NCI-H1436 (cell line): Measurements from ENCODE around the gene ZNF3.

Source experiments
- DNase-seq: peaks from one replicate; lab custom pipeline; 2025; lab: John Stamatoyannopoulos, UW

Gene ZNF3

DNA sequence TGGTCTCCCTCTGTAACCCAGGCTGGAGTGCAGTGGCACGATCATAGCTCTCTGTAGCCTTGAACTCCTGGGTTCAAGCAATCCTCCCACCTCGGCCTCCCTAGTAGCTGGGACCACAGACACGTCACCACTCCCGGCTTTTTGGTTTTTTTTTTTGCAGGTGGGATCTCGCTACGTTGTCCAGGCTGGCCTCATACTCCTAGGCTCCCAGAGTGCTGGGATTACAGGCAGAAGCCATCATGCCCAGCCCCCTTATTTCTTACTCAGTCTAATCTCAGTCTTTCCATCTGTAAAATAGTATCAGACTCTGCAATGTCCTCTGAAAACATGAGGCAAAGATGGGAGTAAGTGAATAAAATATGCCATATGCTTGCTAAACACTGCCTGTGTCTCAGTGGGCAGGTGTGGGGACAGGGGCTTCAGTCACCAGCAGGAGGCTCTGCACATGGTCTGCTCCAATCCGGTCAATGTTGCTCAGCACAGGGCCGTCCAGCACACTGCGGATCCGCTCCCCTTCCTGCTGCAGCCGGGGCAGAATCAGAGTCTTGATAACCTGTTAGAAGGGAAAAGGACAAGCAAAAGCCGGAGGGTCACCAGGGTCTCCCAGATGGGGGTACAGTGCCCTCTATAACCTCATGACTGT is 28.1 kb upstream of the ZNF3 start:
- DNase-seq, result no peak

DNA sequence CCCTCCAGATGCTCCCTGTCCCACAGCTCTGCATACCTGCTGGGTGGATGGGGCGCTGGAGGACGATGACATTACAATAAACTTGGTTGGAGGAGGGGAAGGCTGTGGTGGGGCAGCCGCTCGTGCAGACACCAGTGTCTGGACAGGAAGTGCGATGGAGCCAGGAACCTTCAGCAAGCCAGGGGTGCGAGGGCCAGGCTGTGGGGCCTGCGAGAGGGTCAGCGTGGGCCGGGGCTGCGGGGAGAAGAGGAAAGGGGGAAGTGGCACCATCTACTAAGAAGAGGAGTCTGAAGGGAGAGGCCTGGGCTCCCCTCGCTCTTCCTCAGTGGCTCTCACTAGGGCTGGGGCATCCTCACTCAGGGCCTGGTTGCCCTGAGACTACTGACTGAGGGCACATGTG is 26.4 kb upstream of the ZNF3 start:
- DNase-seq, result no peak

DNA sequence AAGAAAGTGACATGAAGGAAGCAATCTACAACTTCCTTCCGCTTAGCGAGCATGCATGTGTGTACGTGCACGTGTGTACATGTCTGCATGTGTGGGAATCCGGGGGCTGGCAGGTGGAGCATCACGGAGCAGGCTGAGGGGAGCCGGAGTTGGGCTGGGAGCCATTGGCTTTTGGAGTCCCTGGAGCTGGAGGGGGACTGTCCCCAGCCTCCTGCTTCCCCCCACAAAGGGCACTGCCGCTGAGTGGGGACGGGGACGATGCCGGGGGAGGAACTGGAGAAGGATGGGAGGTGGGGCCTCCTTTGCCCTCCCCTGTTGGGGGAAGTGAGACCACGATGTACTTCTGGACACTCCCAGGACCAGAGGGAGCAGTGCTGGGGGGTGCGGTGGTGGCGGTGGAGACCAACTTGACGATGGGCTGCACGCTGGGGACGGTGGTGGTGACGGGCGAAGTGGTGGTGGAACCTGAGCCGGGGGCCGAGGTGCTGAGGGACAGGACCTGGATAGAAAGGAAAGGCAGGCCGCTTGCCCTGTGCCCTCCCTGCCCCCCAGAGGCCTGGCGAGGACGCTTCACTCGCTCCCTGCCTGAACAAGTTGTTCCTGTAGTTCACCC is 25.7 kb upstream of the ZNF3 start:
- DNase-seq, result no peak

DNA sequence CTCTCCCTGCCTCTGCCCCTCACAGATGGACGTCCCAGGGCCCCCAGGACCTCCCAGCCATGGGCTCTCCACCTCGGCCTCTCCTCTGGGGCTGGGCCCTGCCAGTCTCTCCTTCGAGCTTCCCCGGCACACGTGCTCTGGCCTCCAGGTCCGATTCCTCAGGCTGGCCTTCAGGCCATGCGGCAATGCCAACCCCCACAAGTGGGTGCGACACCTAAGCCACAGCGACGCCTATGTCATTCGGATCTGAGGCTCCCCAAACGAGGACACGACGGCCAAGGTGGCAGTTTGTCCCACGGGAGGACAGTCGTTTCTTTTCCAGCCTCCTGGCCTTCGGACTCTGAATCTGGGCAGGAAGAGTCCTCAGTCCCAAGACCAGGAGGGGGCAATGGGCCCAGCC is 25.1 kb upstream of the ZNF3 start:
- no peak for DNase-seq

GRCh38 chr7:100105534-100105933 is 24.0 kb upstream of the ZNF3 start:
- no peak for DNase-seq

DNA sequence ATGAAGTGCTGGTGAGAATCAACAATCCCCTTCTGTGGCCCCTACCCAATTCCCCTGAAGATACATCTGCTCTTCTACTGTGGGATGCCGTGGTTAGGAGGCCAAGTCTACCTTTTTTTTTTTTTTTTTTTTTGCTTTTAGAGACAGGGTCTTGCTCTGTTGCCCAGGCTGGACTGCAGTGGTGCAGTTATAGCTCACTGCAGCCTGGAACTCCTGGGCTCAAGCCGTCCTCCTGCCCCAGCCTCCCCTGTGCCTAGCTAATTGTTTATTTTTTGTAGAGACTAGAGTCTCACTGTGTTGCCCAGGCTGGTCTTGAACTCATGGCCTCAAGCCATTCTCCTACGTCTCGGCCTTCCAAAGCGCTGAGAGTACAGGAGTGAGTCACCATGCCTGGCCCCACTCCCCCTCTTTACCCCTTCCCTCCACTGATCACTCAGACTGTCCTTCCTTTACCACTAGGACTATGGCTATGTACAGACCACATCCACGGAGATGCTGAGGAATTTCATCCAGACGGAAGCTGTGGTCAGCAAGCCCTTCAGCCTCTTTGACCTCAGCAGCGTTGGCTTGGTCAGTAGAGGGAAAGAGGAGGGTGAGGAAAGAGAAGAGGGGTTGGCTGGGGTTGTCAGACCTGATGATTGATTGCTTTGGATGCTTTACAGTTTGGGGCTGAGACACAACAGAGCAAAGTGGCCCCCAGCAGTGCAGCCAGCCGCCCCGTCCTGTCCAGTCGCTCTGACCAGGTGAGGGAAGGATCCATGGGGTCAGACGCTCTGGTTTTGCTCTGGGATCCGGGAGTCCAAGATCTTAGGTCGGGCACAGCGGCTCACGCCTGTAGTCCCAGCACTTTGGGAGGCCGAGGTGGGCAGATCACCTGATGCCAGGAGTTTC is 21.7 kb upstream of the ZNF3 start:
- no peak for DNase-seq

DNA sequence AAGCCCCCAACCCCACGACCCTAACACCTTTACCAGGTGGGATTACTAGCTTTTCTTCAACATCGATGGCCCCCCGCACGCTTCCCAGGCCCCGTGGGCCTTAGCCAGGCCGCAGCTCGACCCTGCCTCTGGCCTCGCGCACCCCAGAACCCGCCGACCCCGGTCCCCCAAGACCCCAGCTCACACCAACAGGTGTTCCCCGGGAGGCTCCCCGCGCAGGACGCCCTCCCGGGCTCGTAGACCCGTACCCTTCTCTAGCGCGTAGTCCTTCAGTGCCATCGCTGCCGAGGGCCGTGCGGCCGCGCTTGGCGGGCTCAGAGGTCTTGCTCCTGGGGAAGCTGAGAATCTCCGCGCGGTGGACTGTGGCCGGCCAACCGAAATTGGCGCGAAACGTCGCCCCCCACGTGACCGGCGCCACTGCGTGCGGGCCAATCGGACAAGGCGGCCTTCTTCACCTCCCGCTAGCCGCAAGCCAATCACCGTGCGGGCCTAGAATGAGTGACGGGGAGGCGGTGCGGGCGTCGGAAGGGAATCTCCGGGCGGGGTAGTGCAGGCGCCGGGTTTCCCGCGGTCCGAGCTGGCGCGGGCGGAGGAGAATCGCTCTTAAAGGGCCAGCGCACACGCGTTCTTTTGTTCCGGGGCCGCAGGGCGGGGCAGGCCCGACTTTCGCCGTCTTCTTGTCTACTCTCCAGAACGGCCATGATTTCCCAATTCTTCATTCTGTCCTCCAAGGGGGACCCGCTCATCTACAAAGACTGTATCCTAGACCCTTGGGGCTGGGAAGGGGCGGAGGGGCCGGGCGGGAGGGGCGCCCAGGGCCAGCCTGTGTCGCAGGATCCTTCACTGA is 19.7 kb upstream of the ZNF3 start, which contains the start of the genes AP4M1 and MCM7:
TSS of gene AP4M1 (plus strand) at position 628 of the 847 bp plus-strand sequence. CDS start at position 700, 72 bp downstream.
TSS of gene MCM7 (minus strand) at position 382 of the 847 bp plus-strand sequence. CDS start at position 279, 103 bp downstream.
- DNase-seq, result peak; percentile 98

DNA sequence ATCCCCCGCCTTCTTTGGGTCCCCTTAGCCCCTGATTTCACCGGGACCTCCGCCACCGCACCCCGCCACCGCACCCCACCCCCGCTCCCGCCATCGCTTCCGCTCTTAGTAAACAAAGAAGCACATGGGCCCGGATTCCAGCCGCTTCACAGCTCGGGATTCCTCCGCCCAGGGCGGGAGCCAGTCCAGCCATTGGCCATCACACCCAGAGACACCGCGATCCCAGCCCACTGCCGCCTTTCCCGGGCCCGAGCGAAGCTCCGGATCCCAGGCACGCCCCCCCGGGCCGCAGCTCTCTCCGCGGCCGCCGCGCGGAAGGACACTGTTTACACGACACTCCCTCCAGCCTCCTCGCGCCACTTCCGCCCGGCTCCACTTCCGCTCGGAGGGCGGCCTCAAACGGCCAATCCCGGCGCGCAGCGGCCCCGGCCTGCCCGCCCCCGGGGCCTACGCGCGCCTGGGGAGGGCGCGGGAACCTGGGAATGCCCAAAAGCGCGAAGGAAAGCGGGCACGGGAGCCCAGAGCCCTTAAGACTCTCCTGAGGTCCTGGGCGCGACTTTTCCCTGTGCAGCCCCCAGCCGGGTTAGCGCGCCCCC is 19.0 kb upstream of the ZNF3 start:
- DNase-seq, result peak; percentile 90

DNA sequence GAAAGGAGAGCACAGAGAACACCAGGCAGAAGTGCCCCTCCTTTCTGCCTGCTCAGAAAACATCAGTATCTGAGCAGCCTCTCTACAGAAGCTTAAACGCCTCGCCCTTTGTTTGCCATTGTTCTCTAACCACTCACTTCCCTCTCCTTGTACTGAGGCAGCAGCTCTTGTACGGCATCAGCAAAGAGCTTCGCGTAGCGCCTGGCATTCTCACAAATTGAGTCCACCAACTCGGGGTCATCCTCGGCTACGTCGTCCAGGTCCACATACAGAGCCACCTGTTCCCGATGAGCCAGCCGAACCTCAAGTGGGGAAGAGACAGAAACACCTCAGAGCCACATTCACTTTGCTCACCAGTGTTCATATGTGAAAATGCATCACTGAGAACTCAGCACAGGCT is 17.9 kb upstream of the ZNF3 start:
- no peak for DNase-seq

GRCh38 chr7:100098913-100099312 is 17.4 kb upstream of the ZNF3 start:
- no peak for DNase-seq

DNA sequence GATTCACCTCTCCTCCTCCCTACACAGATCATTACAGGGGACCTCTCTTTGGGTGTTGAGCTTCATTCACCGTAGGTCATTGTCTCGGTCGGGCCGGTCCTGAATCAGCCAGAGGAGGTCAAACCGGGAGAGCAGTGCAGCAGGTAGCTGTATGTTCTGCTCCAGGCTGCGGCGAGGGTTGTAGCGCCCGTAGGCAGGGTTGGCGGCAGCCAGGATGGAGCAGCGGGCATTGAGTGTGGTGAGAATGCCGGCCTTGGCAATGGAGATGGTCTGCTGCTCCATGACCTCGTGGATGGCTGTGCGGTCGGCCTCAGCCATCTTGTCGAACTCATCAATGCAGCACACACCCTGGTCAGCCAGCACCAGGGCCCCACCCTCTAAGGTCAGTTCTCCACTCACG is 14.2 kb upstream of the ZNF3 start:
- DNase-seq, result no peak

- DNase-seq, result no peak
Measured at GRCh38 chr7:100095289-100095688, 13.8 kb upstream of the ZNF3 start.

GRCh38 chr7:100093925-100094486 is 12.5 kb upstream of the ZNF3 start:
- DNase-seq, result no peak

DNA sequence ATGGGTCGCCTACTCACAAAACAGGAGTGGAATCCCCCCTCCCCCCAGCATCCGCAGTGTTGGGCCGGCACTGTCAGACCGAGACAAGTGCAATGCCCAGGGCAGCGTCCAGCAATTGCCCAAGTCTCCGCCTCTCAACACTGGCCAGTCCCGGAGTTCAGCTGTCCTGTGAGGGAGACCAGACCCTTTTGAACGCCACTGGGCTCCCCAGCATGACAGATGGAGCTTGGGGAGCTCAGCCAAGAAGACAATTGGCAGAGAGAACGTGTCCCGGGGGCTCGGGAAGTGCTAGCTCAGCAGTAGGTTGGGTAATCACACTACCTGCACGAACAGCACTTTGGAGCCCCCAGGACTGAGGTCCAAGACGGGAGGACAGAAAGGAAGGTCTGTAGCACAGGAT is 12.0 kb upstream of the ZNF3 start:
- no peak for DNase-seq

DNA sequence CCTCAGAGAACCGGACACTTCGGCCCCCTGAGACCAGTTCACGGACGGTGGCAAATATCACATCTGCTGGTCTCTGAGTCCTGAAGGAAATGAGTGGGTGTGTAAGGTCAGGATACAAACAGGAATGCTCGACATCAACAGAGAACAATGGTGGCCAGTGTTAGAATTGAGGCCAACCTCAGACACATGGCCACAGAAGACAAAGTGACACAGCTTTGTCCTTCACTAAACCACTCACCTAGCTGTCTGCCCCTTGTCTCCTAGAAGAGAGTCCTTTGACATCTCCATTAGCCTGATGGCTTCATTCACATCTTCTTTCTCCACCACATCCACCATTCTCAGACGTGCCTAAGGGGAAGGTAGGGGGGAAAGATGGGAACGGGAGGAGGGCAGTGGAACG is 11.5 kb upstream of the ZNF3 start:
- no peak for DNase-seq

- no peak for DNase-seq
Measured at GRCh38 chr7:100091411-100092181, 10.1 kb upstream of the ZNF3 start.

- DNase-seq, result no peak
Measured at GRCh38 chr7:100090527-100091410, 9.2 kb upstream of the ZNF3 start.

DNA sequence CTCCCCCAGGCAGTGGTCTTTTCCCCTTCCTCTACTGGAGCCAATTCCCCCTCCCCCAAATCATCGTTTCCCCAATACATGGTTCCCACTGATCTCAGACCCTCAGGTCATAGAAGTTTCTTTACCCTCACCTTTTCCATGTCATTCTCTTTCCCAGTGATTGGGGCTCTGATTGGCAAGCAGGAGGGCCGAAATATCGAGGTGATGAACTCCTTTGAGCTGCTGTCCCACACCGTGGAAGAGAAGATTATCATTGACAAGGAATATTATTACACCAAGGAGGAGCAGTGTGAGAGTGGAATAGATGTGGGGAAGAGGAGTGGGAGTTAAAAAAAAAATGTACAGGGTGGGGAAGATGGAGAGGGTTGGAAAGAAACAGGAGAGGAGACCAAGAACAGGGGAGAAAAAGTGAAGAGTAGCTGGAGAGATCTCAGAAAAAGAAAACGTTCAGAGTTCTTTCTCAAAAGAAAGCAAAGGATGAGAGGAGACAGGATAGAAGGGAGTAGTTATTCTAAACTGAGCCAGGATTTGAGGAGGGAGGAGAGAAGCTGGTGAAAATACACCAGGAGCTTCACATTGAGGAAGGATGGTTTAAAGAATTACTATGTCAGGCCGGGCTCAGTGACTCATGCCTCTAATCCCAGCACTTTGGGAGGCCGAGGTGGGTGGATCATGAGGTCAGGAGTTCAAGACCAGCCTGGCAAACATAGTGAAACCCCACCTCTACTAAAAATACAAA is 8.1 kb upstream of the ZNF3 start:
- DNase-seq, result no peak
